ENCODE measurements around the gene SULT2B1.

The SULT2B1 gene

DNA sequence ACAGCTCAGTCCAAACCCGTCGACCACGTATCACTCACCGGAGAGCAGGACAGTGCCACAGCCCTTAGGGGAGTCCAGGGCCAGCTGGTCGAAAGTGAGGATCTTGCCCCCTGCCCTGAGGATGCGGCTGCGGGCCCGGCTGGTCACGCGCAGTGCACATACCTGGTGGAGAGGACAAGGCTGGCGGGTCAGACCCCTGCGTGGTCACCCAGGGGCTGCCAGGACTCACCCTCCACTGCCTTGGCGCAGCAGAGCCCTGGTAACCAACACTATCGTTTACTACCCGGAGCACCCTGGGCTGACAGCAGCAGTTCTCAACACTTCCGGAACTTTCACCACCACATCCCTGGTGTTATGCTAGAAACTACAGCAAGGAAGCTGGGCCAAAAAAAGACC, 64.1 kb downstream of the SULT2B1 start:
- no peak for TF ChIP-seq CTCF (IDR thresholded peaks at IDR 0.05; ENCODE audit: borderline replicate concordance, insufficient read depth, low read depth, low read length)
- H3K4me3 ChIP-seq (ENCODE audit: low read depth, low read length): no peak overlapping the region

- no peak for TF ChIP-seq CTCF (IDR thresholded peaks at IDR 0.05; ENCODE audit: borderline replicate concordance, insufficient read depth, low read depth, low read length)
- H3K4me3 ChIP-seq (ENCODE audit: low read depth, low read length): no peak overlapping the region
These were observed 64.6 kb downstream of the SULT2B1 start for GRCh38 chr19:48616491-48617056.

DNA sequence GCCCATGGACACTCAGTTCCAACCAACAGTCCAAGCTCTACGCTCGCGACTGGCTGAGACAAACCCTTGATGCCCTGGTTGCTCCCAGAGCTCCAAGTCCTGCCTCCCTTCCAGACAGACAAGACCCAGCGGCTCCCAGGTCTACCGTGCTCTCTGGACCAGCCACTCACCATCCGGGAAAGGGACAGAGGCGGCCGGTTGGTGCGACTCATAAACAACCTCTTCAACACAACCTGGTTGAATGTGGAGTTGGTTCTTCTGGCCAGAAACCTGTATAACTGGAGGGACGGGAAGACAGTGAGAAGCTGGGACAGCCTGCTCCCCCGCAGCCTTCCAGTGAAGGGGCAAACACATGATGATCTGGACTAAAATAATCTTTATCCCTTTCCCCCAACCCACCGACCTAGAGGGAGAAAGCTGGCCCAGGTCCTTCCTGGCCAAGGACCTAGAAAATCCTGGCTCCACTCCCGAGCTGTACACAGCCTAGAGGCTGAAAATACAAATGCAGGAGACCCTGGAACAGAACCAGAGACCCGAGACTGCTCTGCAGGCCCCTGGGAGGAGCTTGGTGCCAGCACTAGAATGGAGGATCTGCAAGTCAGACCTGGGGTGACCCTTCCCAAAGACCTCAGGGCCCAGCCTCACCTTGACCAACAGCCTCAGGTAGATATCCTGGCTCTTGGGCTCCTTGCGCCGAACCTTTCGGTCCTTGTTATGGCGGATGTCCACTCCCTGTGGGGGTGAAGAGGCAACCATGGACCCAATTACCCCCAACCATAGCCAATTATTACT, 65.4 kb downstream of the SULT2B1 start:
- H3K4me3 ChIP-seq (ENCODE audit: low read depth, low read length): peak overlapping the region; percentile 96
- no peak for TF ChIP-seq CTCF (IDR thresholded peaks at IDR 0.05; ENCODE audit: borderline replicate concordance, insufficient read depth, low read depth, low read length)

- peak overlapping the region; percentile 96 for H3K4me3 ChIP-seq (ENCODE audit: low read depth, low read length)
- no peak for TF ChIP-seq CTCF (IDR thresholded peaks at IDR 0.05; ENCODE audit: borderline replicate concordance, insufficient read depth, low read depth, low read length)
These were observed 66.4 kb downstream of the SULT2B1 start for GRCh38 chr19:48618278-48618915.

- peak within 1 kb of the TSS; percentile 96 for H3K4me3 ChIP-seq (ENCODE audit: low read depth, low read length)
- TF ChIP-seq CTCF (IDR thresholded peaks at IDR 0.05; ENCODE audit: borderline replicate concordance, insufficient read depth, low read depth, low read length): no peak
These were observed 67.1 kb downstream of the SULT2B1 start, which contains the start of the genes RPL18 and SPHK2 for GRCh38 chr19:48618916-48619691. TSS of gene RPL18 (minus strand) at chr19:48619178. CDS start at chr19:48619143, 35 bp downstream. TSS of gene SPHK2 (plus strand) at chr19:48619506. CDS start at chr19:48620515, 1,009 bp downstream.

- peak overlapping the region; percentile 96 for H3K4me3 ChIP-seq (ENCODE audit: low read depth, low read length)
- TF ChIP-seq CTCF (IDR thresholded peaks at IDR 0.05; ENCODE audit: borderline replicate concordance, insufficient read depth, low read depth, low read length): no peak
These were observed 68.0 kb downstream of the SULT2B1 start for GRCh38 chr19:48619692-48620585.

Measured in GM12875 (cell line).